HepG2 (cell line): ENCODE results near the gene PSMB8. TPM values are rescaled to one million over a fixed set of nuclear protein-coding genes. Genes with fewer than 3 reads are reported as not detected.
A peak's percentile ranks its signal among the peaks of the same experiment; 100 is the strongest.

Experiments
- ESRRA ChIP-seq: sonication (generic); formaldehyde crosslinking; IDR thresholded peaks from 2 replicates; pipeline ENCODE4 v1.5.1; 2020; ENCODE audit warnings: mild to moderate bottlenecking, low read depth, missing genetic modification reagents
- FOXM1 ChIP-seq: sonication (generic); formaldehyde crosslinking; IDR thresholded peaks from 2 replicates; pipeline ENCODE4 v1.5.0; 2020; ENCODE audit warnings: missing genetic modification reagents
- KAT8 ChIP-seq: IDR thresholded peaks from 2 replicates; pipeline ENCODE4 v1.6.1; 2016; ENCODE audit warnings: missing genetic modification reagents, missing compliant biosample characterization
- PCBP1 ChIP-seq: fragments of 200-400 bp; formaldehyde crosslinking; IDR thresholded peaks from 2 replicates; pipeline ENCODE4 v1.6.1; 2017; ENCODE audit warnings: mild to moderate bottlenecking, low read depth, low read length, borderline replicate concordance
- PPARG ChIP-seq: conservative IDR thresholded peaks from 2 replicates; pipeline ENCODE4 v1.6.1; 2016; ENCODE audit warnings: missing biosample characterization, missing genetic modification reagents
- RFXANK ChIP-seq: IDR thresholded peaks from 2 replicates; pipeline ENCODE4 v1.6.1; 2016
- STAG1 ChIP-seq: sonication (generic); formaldehyde crosslinking; IDR thresholded peaks from 2 replicates; pipeline ENCODE4 v1.4.0; 2020; ENCODE audit warnings: missing genetic modification reagents
- THAP11 ChIP-seq: IDR thresholded peaks from 2 replicates; pipeline ENCODE4 v1.6.1; 2016; ENCODE audit warnings: missing biosample characterization, missing genetic modification reagents
- YEATS2 ChIP-seq: sonication (generic); formaldehyde crosslinking; IDR thresholded peaks from 2 replicates; pipeline ENCODE4 v1.4.0; 2020; ENCODE audit warnings: missing genetic modification reagents, borderline replicate concordance
- ZNF468 ChIP-seq: sonication (generic); formaldehyde crosslinking; IDR thresholded peaks from 2 replicates; pipeline ENCODE4 v1.8.0; 2022; ENCODE audit warnings: mild to moderate bottlenecking, moderate library complexity, missing genetic modification reagents
- polyA plus RNA-seq, 8 experiments: library from polyadenylated mRNA; depleted of rRNA in 3 of 8; stranded (reverse) in 7 of 8; unstranded in 1 of 8; fragments of >200 nt; fragmentation: Illumina TruSeq in 4 of 8; extraction: Trizol in 4 of 8; gene quantifications; 2 replicates each; pipeline versions ENCODE4 v1.2.1 to v1.2.3, GENCODE V29; 2011 to 2016; ENCODE audit warnings: low read depth in 4 of 8, missing spikeins in 1 of 8, mixed read lengths in 1 of 8; ENCODE audit not compliant: insufficient read depth in 1 of 8
- total RNA-seq, 5 experiments: library from RNA; depleted of rRNA; stranded (reverse); fragments of >200 nt; fragmentation: Illumina TruSeq; extraction: Trizol; gene quantifications; 2 replicates each; pipeline ENCODE4 v1.2.3, GENCODE V29; 2016; ENCODE audit warnings: low read depth in 1 of 5
- TF ChIP-seq, protein P1 (sequence below), 2 experiments: sonication (generic) in 1 of 2; formaldehyde crosslinking in 1 of 2; IDR thresholded peaks; 2 replicates each; pipeline versions ENCODE4 v1.4.0 to v1.6.1; 2018 to 2020; ENCODE audit warnings: missing genetic modification reagents in 2 of 2, borderline replicate concordance in 1 of 2, low read depth in 1 of 2, mild to moderate bottlenecking in 1 of 2, missing biosample characterization in 1 of 2
- TF ChIP-seq, protein P2 (sequence below): sonication (generic); formaldehyde crosslinking; IDR thresholded peaks from 2 replicates; pipeline ENCODE4 v1.5.0; 2020; ENCODE audit warnings: mild to moderate bottlenecking, missing genetic modification reagents
- TF ChIP-seq, protein P3 (sequence below): IDR thresholded peaks from 2 replicates; pipeline ENCODE4 v1.4.0; 2020; ENCODE audit warnings: mild to moderate bottlenecking, missing genetic modification reagents
- TF ChIP-seq, protein P4 (sequence below): IDR thresholded peaks from 2 replicates; pipeline ENCODE4 v1.6.1; 2016; ENCODE audit warnings: mild to moderate bottlenecking
- TF ChIP-seq, protein P5 (sequence below): sonication (generic); formaldehyde crosslinking; IDR thresholded peaks from 2 replicates; pipeline ENCODE4 v1.5.0; 2020; ENCODE audit warnings: mild to moderate bottlenecking, missing genetic modification reagents, moderate library complexity
- TF ChIP-seq, protein P6 (sequence below): sonication (generic); formaldehyde crosslinking; IDR thresholded peaks from 2 replicates; pipeline ENCODE4 v1.8.1; 2023; ENCODE audit warnings: mild to moderate bottlenecking, moderate library complexity, missing genetic modification reagents
- TF ChIP-seq, protein P7 (sequence below): sonication (generic); formaldehyde crosslinking; IDR thresholded peaks from 2 replicates; pipeline ENCODE4 v1.4.0; 2020; ENCODE audit warnings: mild to moderate bottlenecking, missing genetic modification reagents

The PSMB8 gene
- total and polyA plus RNA-seq, 2 of the 13 experiments (the other 11 are each of a cell fraction or from before 2014, with no cell fraction given): 30.7 to 64.7 TPM

DNA sequence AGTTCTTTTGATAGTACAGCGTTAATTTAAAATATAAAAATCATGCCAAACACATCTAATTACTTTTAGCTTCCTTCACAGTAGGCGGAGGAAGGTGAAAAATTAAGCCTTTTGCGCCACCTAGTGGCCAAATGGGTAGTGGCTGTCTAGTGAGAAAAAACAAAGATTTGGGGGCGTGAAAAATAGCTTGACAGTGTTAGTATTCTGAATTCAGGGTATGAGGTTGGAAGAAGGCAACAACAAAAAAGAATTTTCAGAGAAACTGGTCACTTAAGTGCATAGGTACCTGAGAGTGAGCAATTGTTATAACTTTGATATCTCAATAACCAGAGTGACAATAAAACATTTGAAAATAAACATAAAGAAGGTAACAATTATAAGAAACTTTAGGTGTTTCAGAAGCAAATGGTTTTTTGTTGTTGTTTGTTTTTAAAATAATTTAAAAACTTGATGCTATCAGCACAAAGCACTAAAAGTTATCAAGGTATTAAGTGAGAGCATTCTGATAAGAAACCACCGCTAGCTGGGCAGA is 24.5 kb upstream of the PSMB8 start (continued):
- TF ChIP-seq, protein P1, sequence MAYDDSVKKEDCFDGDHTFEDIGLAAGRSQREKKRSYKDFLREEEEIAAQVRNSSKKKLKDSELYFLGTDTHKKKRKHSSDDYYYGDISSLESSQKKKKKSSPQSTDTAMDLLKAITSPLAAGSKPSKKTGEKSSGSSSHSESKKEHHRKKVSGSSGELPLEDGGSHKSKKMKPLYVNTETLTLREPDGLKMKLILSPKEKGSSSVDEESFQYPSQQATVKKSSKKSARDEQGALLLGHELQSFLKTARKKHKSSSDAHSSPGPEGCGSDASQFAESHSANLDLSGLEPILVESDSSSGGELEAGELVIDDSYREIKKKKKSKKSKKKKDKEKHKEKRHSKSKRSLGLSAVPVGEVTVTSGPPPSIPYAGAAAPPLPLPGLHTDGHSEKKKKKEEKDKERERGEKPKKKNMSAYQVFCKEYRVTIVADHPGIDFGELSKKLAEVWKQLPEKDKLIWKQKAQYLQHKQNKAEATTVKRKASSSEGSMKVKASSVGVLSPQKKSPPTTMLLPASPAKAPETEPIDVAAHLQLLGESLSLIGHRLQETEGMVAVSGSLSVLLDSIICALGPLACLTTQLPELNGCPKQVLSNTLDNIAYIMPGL (CRISPR knock-in tag; IDR thresholded peaks at IDR 0.05; ENCODE audit: borderline replicate concordance in 1 of 2, low read depth in 1 of 2): 0 out of 4 replicates have a peak, but pooled peaks of 1 of the 2 experiments have one; percentile 59
- TF ChIP-seq, protein P2, sequence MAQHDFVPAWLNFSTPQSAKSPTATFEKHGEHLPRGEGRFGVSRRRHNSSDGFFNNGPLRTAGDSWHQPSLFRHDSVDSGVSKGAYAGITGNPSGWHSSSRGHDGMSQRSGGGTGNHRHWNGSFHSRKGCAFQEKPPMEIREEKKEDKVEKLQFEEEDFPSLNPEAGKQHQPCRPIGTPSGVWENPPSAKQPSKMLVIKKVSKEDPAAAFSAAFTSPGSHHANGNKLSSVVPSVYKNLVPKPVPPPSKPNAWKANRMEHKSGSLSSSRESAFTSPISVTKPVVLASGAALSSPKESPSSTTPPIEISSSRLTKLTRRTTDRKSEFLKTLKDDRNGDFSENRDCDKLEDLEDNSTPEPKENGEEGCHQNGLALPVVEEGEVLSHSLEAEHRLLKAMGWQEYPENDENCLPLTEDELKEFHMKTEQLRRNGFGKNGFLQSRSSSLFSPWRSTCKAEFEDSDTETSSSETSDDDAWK (CRISPR knock-in tag): no peak
- TF ChIP-seq PPARG (CRISPR knock-in tag) (no peak), STAG1 (CRISPR knock-in tag) (peak; percentile 89), THAP11 (CRISPR knock-in tag) (0 out of 2 replicates have a peak, but pooled peaks have one; percentile 27), YEATS2 (CRISPR knock-in tag) (no peak), PCBP1 (no peak), RFXANK (CRISPR knock-in tag) (peak; percentile 69; the same call in 1 of the 2 replicates), FOXM1 (no peak), KAT8 (0 out of 2 replicates have a peak, but pooled peaks have one; percentile 15), ESRRA (CRISPR knock-in tag) (no peak), ZNF468 (no peak)
- TF ChIP-seq, protein P3, sequence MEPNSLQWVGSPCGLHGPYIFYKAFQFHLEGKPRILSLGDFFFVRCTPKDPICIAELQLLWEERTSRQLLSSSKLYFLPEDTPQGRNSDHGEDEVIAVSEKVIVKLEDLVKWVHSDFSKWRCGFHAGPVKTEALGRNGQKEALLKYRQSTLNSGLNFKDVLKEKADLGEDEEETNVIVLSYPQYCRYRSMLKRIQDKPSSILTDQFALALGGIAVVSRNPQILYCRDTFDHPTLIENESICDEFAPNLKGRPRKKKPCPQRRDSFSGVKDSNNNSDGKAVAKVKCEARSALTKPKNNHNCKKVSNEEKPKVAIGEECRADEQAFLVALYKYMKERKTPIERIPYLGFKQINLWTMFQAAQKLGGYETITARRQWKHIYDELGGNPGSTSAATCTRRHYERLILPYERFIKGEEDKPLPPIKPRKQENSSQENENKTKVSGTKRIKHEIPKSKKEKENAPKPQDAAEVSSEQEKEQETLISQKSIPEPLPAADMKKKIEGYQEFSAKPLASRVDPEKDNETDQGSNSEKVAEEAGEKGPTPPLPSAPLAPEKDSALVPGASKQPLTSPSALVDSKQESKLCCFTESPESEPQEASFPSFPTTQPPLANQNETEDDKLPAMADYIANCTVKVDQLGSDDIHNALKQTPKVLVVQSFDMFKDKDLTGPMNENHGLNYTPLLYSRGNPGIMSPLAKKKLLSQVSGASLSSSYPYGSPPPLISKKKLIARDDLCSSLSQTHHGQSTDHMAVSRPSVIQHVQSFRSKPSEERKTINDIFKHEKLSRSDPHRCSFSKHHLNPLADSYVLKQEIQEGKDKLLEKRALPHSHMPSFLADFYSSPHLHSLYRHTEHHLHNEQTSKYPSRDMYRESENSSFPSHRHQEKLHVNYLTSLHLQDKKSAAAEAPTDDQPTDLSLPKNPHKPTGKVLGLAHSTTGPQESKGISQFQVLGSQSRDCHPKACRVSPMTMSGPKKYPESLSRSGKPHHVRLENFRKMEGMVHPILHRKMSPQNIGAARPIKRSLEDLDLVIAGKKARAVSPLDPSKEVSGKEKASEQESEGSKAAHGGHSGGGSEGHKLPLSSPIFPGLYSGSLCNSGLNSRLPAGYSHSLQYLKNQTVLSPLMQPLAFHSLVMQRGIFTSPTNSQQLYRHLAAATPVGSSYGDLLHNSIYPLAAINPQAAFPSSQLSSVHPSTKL (CRISPR knock-in tag): 0 out of 2 replicates have a peak, but pooled peaks have one; percentile 20
- TF ChIP-seq, protein P4, sequence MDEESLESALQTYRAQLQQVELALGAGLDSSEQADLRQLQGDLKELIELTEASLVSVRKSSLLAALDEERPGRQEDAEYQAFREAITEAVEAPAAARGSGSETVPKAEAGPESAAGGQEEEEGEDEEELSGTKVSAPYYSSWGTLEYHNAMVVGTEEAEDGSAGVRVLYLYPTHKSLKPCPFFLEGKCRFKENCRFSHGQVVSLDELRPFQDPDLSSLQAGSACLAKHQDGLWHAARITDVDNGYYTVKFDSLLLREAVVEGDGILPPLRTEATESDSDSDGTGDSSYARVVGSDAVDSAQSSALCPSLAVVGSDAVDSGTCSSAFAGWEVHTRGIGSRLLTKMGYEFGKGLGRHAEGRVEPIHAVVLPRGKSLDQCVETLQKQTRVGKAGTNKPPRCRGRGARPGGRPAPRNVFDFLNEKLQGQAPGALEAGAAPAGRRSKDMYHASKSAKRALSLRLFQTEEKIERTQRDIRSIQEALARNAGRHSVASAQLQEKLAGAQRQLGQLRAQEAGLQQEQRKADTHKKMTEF (CRISPR knock-in tag): 0 out of 2 replicates have a peak, but pooled peaks have one; percentile 30
- TF ChIP-seq, protein P5, sequence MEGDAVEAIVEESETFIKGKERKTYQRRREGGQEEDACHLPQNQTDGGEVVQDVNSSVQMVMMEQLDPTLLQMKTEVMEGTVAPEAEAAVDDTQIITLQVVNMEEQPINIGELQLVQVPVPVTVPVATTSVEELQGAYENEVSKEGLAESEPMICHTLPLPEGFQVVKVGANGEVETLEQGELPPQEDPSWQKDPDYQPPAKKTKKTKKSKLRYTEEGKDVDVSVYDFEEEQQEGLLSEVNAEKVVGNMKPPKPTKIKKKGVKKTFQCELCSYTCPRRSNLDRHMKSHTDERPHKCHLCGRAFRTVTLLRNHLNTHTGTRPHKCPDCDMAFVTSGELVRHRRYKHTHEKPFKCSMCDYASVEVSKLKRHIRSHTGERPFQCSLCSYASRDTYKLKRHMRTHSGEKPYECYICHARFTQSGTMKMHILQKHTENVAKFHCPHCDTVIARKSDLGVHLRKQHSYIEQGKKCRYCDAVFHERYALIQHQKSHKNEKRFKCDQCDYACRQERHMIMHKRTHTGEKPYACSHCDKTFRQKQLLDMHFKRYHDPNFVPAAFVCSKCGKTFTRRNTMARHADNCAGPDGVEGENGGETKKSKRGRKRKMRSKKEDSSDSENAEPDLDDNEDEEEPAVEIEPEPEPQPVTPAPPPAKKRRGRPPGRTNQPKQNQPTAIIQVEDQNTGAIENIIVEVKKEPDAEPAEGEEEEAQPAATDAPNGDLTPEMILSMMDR: peak; percentile 90
- TF ChIP-seq, protein P6, sequence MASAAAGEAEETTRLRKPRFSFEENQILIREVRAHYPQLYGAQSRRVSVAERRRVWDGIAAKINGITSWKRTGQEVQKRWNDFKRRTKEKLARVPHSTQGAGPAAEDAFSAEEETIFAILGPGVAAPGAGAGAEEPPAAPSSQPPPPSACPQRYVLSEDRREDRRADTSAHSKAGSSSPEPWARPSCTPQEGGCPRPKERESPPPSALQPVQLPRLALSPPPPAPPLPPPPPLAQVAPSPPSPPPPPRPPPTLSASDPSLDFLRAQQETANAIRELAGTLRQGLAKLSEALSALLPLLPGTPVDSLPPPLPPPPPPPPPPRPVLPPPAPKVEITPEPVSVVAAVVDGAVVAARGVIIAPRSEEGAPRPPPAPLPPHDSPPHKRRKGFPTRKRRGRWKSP: peak; percentile 66; the same call in 1 of the 2 replicates
- TF ChIP-seq, protein P7, sequence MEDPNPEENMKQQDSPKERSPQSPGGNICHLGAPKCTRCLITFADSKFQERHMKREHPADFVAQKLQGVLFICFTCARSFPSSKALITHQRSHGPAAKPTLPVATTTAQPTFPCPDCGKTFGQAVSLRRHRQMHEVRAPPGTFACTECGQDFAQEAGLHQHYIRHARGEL (CRISPR knock-in tag): no peak
